Activated CD4-positive, alpha-beta T cell treated with anti-CD3 and anti-CD28 coated beads, Interleukin-2, amount 50 U/mL, for 24 hours (primary cell): Measurements from ENCODE around the gene HNRNPK.
"Not testable (repeated sequence)": the region's sequence is repeated elsewhere in the genome, so short reads cannot be mapped to it uniquely, and the experiment has no call there.

ENCODE experiments used
- DNase-seq, 2 donors: peaks; one replicate each; pipeline ENCODE4 v3.0.0-alpha.2; 2020; ENCODE audit warnings: low read depth in 1 of 2, low spot score in 1 of 2

The HNRNPK gene

GRCh38 chr9:83977196-83977595, 2.8 kb downstream of the HNRNPK start:
- DNase-seq: no peak

- DNase-seq: no peak
Measured at GRCh38 chr9:83976372-83976771, 3.6 kb downstream of the HNRNPK start.

- no peak for DNase-seq
Measured at GRCh38 chr9:83975300-83975699, 4.7 kb downstream of the HNRNPK start.

- DNase-seq: no peak
Measured at GRCh38 chr9:83972286-83972685, 7.7 kb downstream of the HNRNPK start.

- DNase-seq: no peak
Measured at GRCh38 chr9:83971485-83971884, 8.5 kb downstream of the HNRNPK start.

GRCh38 chr9:83969602-83970001, 10.4 kb downstream of the HNRNPK start:
- no peak for DNase-seq

GRCh38 chr9:83967073-83967472, 12.9 kb downstream of the HNRNPK start:
- DNase-seq: no peak

GRCh38 chr9:83966209-83966582, 13.8 kb downstream of the HNRNPK start:
- no peak for DNase-seq

GRCh38 chr9:83965350-83966208, 14.4 kb downstream of the HNRNPK start:
- DNase-seq: no peak

GRCh38 chr9:83964973-83965349, 15.1 kb downstream of the HNRNPK start:
- no peak for DNase-seq

GRCh38 chr9:83962165-83962564, 17.9 kb downstream of the HNRNPK start:
- DNase-seq: no peak

- no peak for DNase-seq
Measured at GRCh38 chr9:83960991-83961390, 19.0 kb downstream of the HNRNPK start.

GRCh38 chr9:83959061-83959460, 21.0 kb downstream of the HNRNPK start:
- DNase-seq: no peak

GRCh38 chr9:83957248-83957513, 22.8 kb downstream of the HNRNPK start:
- no peak for DNase-seq

- DNase-seq: peak; percentile 27 to 39
Measured at GRCh38 chr9:83956436-83957247, 23.4 kb downstream of the HNRNPK start.

GRCh38 chr9:83956086-83956435, 24.0 kb downstream of the HNRNPK start:
- no peak for DNase-seq

- DNase-seq: not testable (repeated sequence)
Measured at GRCh38 chr9:83948096-83948495, 31.9 kb downstream of the HNRNPK start.

GRCh38 chr9:83940590-83941303, 39.3 kb downstream of the HNRNPK start:
- DNase-seq: no peak

GRCh38 chr9:83937861-83938455, 42.1 kb downstream of the HNRNPK start:
- DNase-seq: peak in 1 of 2 donors; percentile 40

- DNase-seq: no peak
Measured at GRCh38 chr9:83936523-83936922, 43.5 kb downstream of the HNRNPK start.

GRCh38 chr9:83935276-83935935, 44.6 kb downstream of the HNRNPK start:
- DNase-seq: no peak
